BLaER1 treated with 17β-estradiol and CSF1 and Interleukin-3, amounts not matched to agents 10 nM and 100 nM (cell line): ENCODE data around the gene MYL11.
"Not testable (repeated sequence)": the region's sequence is repeated elsewhere in the genome, so short reads cannot be mapped to it uniquely, and the experiment has no call there.

Source experiments
- H3K27ac ChIP-seq, 11 experiments: shearing (Covaris generic); formaldehyde crosslinking; 2 replicates each; pipeline ENCODE4 v1.8.1; 2022
- H3K27me3 ChIP-seq, 11 experiments: shearing (Covaris generic); formaldehyde crosslinking; 2 replicates each; pipeline ENCODE4 v1.8.1; 2022
- H3K36me3 ChIP-seq, 11 experiments: shearing (Covaris generic); formaldehyde crosslinking; 2 replicates each; pipeline ENCODE4 v1.8.1; 2022
- H3K4me1 ChIP-seq, 10 experiments: shearing (Covaris generic); formaldehyde crosslinking; 2 replicates each; pipeline ENCODE4 v1.8.1; 2022
- H3K4me2 ChIP-seq, 11 experiments: shearing (Covaris generic); formaldehyde crosslinking; 2 replicates each; pipeline ENCODE4 v1.8.1; 2022
- H3K4me3 ChIP-seq, 10 experiments: shearing (Covaris generic); formaldehyde crosslinking; 2 replicates each; pipeline ENCODE4 v1.8.1; 2022
- H3K9ac ChIP-seq, 11 experiments: shearing (Covaris generic); formaldehyde crosslinking; 2 replicates each; pipeline ENCODE4 v1.8.1; 2022
- H3K9me3 ChIP-seq, 11 experiments: shearing (Covaris generic); formaldehyde crosslinking; replicated peaks in 1 of 11; 2 replicates each; pipeline ENCODE4 v1.8.1; 2022
- H4K20me1 ChIP-seq, 11 experiments: shearing (Covaris generic); formaldehyde crosslinking; 2 replicates each; pipeline ENCODE4 v1.8.1; 2022
- Cebpa-rat ChIP-seq, 11 experiments: shearing (Covaris generic); IDR thresholded peaks; 2 replicates each; pipeline ENCODE4 v1.8.1; 2022

Gene MYL11

DNA sequence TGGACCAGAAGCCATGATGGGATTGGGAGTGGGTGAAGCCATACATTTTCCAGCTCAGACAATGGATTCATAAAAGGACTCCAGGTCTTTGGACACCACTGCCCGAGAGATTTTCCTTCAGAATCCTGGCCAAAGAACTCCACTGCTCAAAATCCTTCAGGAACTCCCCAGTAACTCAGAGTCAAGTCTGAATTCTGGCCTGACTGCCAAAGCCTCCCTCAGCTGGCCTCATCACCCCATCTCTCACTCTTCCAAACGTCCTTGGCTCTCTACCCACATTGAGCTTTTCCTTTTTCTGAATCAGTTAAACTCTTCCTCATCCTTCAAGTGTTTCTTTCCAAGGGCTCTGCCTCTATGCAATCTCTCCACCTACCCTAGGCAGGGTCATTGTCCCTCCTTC, 8.9 kb downstream of the MYL11 start:
- H3K9ac ChIP-seq = 0 out of 22 replicates have a peak overlapping the region, but pooled peaks of 2 of the 11 experiments have one; percentile 54 to 70
- H3K4me1 ChIP-seq = peaks cover 41 to 58% (median 49%) of the 10 kb centered on the region in 10 experiments
- H3K4me3 ChIP-seq = no peak overlapping the region
- H3K27ac ChIP-seq = peak overlapping the region in 7 of 11 experiments; percentile 15 to 100 (median 75); a peak in 11 of 22 replicates
- no peaks in the 10 kb centered on the region for H3K36me3 ChIP-seq
- no peak for TF ChIP-seq Cebpa-rat (IDR thresholded peaks at IDR 0.05)
- H3K4me2 ChIP-seq = peak overlapping the region in 9 of 11 experiments; percentile 80 to 100 (median 97); a peak in 16 of 22 replicates
- H3K27me3 ChIP-seq = no peaks in the 10 kb centered on the region
- no peaks in the 10 kb centered on the region for H3K9me3 ChIP-seq
- no peaks in the 10 kb centered on the region; a peak in 2 of 22 replicates for H4K20me1 ChIP-seq

GRCh38 chr16:30394592-30395154, 20.1 kb downstream of the MYL11 start:
- H3K9ac ChIP-seq = peak overlapping the region; percentile 80 to 93 (median 88)
- H3K4me1 ChIP-seq = peaks cover 30 to 59% (median 49%) of the 10 kb centered on the region in 10 experiments
- peak overlapping the region; percentile 83 to 99 (median 95) for H3K4me3 ChIP-seq
- H3K36me3 ChIP-seq = peaks cover 13 to 27% (median 18%) of the 10 kb centered on the region in 11 experiments
- no peak for TF ChIP-seq Cebpa-rat (IDR thresholded peaks at IDR 0.05)
- H3K27me3 ChIP-seq = no peaks in the 10 kb centered on the region
- H3K9me3 ChIP-seq = no peaks in the 10 kb centered on the region
- H4K20me1 ChIP-seq = peaks cover 0 to 21% (median 0%) of the 10 kb centered on the region in 11 experiments; a peak in 3 of 22 replicates
- H3K27ac ChIP-seq = peak overlapping the region; percentile 41 to 90 (median 86); a peak in 21 of 22 replicates
- H3K4me2 ChIP-seq = peak overlapping the region; percentile 81 to 99 (median 95)

DNA sequence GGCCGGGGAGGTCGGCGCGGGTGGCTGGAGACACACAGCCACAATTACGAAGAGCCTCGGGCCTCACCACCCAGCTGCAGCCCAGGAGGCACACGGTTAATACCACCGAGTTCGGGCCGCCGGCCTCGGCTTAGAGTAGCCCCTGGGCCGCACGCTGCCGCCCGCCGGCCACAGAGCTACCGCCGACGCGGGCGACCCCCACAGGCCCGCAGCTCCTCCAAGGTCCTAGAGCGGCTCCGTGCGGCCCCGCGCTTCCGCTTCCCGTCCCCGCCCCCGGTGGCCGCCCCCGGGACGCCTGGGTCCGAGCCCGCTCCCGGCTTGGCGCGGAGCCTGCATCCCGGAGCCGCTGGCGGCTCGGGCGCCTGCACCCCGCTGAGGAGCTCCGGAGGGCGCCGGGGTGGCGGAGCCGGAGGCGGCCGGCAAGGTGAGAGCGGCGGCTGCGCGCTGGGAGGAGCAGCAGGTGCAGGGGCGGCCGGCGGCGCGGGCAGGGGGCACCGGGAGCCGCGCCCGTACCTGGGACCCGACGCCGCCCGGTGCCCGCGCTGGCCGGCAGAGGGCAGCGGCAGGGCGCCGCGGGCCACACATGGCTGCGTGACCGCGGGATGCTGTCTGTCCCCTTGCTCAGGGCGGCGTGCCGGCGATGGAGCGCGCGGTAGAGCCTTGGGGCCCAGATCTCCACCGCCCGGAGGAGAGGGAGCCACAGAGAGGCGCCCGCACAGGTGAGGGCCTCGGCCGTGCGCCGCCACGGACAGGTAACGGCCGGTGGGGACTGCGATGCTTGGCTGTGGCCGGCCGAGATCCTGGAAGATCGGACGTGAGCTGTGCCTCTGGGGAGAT, 20.8 kb downstream of the MYL11 start, which contains the start of gene ZNF48:
Gene ZNF48 (plus strand): TSS at position 266 of the 837 bp plus-strand sequence. CDS start 375 bp downstream, at position 641.
- Histone ChIP-seq H3K36me3 (peaks cover 13 to 27% (median 18%) of the 10 kb centered on the region in 11 experiments), H3K4me3 (peak within 1 kb of the TSS; percentile 83 to 99 (median 95)), H3K27ac (peak within 1 kb of the TSS; percentile 41 to 90 (median 86); a peak in 21 of 22 replicates), H3K27me3 (no peaks in the 10 kb centered on the region), H4K20me1 (peaks cover 0 to 21% (median 0%) of the 10 kb centered on the region in 11 experiments; a peak in 3 of 22 replicates), H3K4me1 (peaks cover 34 to 62% (median 53%) of the 10 kb centered on the region in 10 experiments), H3K4me2 (peak within 1 kb of the TSS; percentile 81 to 99 (median 95)), H3K9ac (peak within 1 kb of the TSS; percentile 80 to 93 (median 88)), H3K9me3 (no peaks in the 10 kb centered on the region)
- no peak for TF ChIP-seq Cebpa-rat (IDR thresholded peaks at IDR 0.05)

- H3K36me3 ChIP-seq = peaks cover 13 to 27% (median 18%) of the 10 kb centered on the region in 11 experiments
- no peak for TF ChIP-seq Cebpa-rat (IDR thresholded peaks at IDR 0.05)
- peak overlapping the region; percentile 83 to 99 (median 95) for H3K4me3 ChIP-seq
- peaks cover 36 to 64% (median 58%) of the 10 kb centered on the region in 10 experiments for H3K4me1 ChIP-seq
- H3K27ac ChIP-seq = peak overlapping the region; percentile 34 to 90 (median 86); a peak in 21 of 22 replicates
- H3K27me3 ChIP-seq = no peaks in the 10 kb centered on the region
- no peaks in the 10 kb centered on the region for H3K9me3 ChIP-seq
- peak overlapping the region; percentile 80 to 93 (median 88) for H3K9ac ChIP-seq
- peak overlapping the region; percentile 81 to 99 (median 95) for H3K4me2 ChIP-seq
- H4K20me1 ChIP-seq = peaks cover 0 to 21% (median 0%) of the 10 kb centered on the region in 11 experiments; a peak in 3 of 22 replicates
Measured at GRCh38 chr16:30395992-30396585, 21.5 kb downstream of the MYL11 start.

DNA sequence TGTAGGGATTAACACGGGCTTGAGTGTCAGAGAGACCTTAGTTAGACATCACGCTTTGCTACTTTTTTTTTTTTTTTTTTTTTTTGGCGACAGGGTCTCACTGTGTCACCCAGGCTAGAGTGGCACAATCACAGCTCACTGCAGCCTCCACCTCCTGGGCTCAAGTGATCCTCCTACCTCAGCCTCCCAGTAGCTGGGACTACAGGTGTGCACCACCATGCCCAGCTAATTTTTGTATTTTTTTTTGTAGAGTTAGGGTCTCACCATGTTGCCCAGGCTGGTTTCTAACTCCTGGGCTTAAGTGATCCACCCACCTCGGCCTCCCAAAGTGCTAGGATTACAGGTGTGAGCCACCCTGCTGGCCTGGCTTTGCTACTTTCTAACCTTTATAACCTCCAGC, 22.0 kb downstream of the MYL11 start:
- peak overlapping the region; percentile 83 to 99 (median 95); a peak in 17 of 20 replicates for H3K4me3 ChIP-seq
- H3K4me2 ChIP-seq = peak overlapping the region; percentile 81 to 99 (median 95)
- not testable (repeated sequence) for H3K27me3 ChIP-seq

DNA sequence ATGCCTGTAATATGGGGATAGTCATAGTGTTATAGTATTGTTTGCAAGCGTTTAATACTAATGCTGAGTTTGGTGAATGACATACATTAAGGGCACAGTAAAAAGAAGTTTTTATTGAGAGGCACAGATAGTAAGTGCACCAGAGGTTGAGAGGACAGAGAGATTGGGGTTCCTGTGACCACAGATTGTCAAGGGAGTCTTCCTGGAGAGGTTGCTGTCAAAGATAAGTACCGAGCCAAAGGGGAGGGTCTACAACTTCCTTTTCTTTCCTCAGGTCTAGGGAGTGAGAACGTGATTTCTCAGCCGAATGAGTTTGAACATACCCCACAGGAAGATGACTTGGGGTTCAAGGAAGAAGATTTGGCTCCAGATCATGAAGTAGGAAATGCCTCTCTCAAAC, 22.5 kb downstream of the MYL11 start:
- H4K20me1 ChIP-seq = peaks cover 0 to 21% (median 0%) of the 10 kb centered on the region in 11 experiments; a peak in 3 of 22 replicates
- peak overlapping the region; percentile 81 to 99 (median 95) for H3K4me2 ChIP-seq
- no peaks in the 10 kb centered on the region for H3K9me3 ChIP-seq
- no peaks in the 10 kb centered on the region for H3K27me3 ChIP-seq
- peak overlapping the region in 5 of 11 experiments; percentile 3 to 88 (median 45); a peak in 5 of 22 replicates for H3K27ac ChIP-seq
- no peak for TF ChIP-seq Cebpa-rat (IDR thresholded peaks at IDR 0.05)
- H3K36me3 ChIP-seq = peaks cover 13 to 27% (median 18%) of the 10 kb centered on the region in 11 experiments
- peak overlapping the region; percentile 11 to 93 (median 85); a peak in 19 of 22 replicates for H3K9ac ChIP-seq
- peak overlapping the region in 3 of 10 experiments; percentile 95 to 98 (median 96); a peak in 2 of 20 replicates for H3K4me3 ChIP-seq
- peaks cover 40 to 74% (median 67%) of the 10 kb centered on the region in 10 experiments for H3K4me1 ChIP-seq

More for the DNA sequence above, 22.0 kb downstream of the MYL11 start:
- Histone ChIP-seq H3K36me3 (peaks cover 13 to 27% (median 18%) of the 10 kb centered on the region in 11 experiments), H3K27ac (0 out of 22 replicates have a peak overlapping the region, but pooled peaks of 1 of the 11 experiments have one; percentile 88), H3K4me1 (peaks cover 40 to 70% (median 63%) of the 10 kb centered on the region in 10 experiments), H4K20me1 (peaks cover 0 to 21% (median 0%) of the 10 kb centered on the region in 11 experiments; a peak in 3 of 22 replicates), H3K9ac (peak overlapping the region in 9 of 11 experiments; percentile 82 to 93 (median 89); a peak in 18 of 22 replicates)
- not testable (repeated sequence) for H3K9me3 ChIP-seq

DNA sequence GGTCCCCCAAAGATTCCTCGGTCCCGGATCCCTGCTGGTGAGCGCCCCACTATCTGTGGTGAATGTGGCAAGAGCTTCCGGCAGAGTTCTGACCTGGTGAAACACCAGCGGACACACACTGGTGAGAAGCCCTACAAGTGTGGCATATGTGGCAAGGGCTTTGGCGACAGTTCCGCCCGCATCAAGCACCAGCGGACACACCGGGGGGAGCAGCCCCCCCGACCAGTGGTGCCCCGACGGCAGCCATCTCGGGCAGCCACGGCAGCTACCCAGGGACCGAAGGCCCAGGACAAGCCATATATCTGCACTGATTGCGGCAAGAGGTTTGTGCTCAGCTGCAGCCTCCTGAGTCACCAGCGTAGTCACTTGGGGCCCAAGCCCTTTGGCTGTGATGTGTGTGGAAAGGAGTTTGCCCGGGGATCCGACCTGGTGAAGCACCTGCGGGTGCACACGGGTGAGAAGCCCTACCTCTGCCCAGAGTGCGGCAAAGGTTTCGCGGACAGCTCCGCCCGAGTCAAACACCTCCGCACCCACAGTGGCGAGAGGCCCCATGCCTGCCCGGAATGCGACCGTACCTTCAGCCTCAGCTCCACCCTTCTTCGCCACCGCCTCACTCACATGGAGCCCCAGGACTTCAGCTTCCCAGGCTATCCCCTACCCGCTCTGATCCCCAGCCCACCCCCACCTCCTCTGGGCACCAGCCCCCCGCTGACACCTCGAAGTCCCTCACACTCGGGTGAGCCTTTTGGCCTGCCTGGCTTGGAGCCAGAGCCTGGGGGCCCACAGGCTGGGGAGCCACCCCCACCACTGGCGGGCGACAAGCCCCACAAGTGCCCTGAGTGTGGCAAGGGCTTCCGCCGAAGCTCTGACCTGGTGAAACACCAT, 23.4 kb downstream of the MYL11 start:
- H4K20me1 ChIP-seq = peaks cover 0 to 21% (median 0%) of the 10 kb centered on the region in 11 experiments; a peak in 3 of 22 replicates
- no peak overlapping the region for H3K4me3 ChIP-seq
- H3K4me1 ChIP-seq = peaks cover 45 to 76% (median 72%) of the 10 kb centered on the region in 10 experiments
- peak overlapping the region in 10 of 11 experiments; percentile 11 to 93 (median 89); a peak in 18 of 22 replicates for H3K9ac ChIP-seq
- TF ChIP-seq Cebpa-rat (IDR thresholded peaks at IDR 0.05) = no peak
- H3K27ac ChIP-seq = peak overlapping the region in 5 of 11 experiments; percentile 46 to 89 (median 88); a peak in 7 of 22 replicates
- H3K36me3 ChIP-seq = peaks cover 13 to 27% (median 18%) of the 10 kb centered on the region in 11 experiments
- H3K27me3 ChIP-seq = no peaks in the 10 kb centered on the region
- peak overlapping the region in 9 of 11 experiments; percentile 81 to 99 (median 95); a peak in 18 of 22 replicates for H3K4me2 ChIP-seq
- no peaks in the 10 kb centered on the region for H3K9me3 ChIP-seq
